Measurements from ENCODE around the gene LIMS2. TPM values are rescaled to one million over a fixed set of nuclear protein-coding genes. Genes with fewer than 3 reads are reported as not detected.

The LIMS2 gene
- total RNA-seq, 1 donor from 2014 or later = 44.2 TPM

- no peak overlapping the region for H3K27ac ChIP-seq
- TF ChIP-seq POLR2A (IDR thresholded peaks at IDR 0.05) (no peak), POLR2AphosphoS5 (IDR thresholded peaks at IDR 0.05; ENCODE audit: insufficient read depth in 1 of 2, low read depth in 1 of 2) (no peak)
- TF ChIP-seq, protein P1, sequence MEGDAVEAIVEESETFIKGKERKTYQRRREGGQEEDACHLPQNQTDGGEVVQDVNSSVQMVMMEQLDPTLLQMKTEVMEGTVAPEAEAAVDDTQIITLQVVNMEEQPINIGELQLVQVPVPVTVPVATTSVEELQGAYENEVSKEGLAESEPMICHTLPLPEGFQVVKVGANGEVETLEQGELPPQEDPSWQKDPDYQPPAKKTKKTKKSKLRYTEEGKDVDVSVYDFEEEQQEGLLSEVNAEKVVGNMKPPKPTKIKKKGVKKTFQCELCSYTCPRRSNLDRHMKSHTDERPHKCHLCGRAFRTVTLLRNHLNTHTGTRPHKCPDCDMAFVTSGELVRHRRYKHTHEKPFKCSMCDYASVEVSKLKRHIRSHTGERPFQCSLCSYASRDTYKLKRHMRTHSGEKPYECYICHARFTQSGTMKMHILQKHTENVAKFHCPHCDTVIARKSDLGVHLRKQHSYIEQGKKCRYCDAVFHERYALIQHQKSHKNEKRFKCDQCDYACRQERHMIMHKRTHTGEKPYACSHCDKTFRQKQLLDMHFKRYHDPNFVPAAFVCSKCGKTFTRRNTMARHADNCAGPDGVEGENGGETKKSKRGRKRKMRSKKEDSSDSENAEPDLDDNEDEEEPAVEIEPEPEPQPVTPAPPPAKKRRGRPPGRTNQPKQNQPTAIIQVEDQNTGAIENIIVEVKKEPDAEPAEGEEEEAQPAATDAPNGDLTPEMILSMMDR (IDR thresholded peaks at IDR 0.05) = no peak
Measured at GRCh38 chr2:127635380-127636237, 39.7 kb downstream of the LIMS2 start.

DNA sequence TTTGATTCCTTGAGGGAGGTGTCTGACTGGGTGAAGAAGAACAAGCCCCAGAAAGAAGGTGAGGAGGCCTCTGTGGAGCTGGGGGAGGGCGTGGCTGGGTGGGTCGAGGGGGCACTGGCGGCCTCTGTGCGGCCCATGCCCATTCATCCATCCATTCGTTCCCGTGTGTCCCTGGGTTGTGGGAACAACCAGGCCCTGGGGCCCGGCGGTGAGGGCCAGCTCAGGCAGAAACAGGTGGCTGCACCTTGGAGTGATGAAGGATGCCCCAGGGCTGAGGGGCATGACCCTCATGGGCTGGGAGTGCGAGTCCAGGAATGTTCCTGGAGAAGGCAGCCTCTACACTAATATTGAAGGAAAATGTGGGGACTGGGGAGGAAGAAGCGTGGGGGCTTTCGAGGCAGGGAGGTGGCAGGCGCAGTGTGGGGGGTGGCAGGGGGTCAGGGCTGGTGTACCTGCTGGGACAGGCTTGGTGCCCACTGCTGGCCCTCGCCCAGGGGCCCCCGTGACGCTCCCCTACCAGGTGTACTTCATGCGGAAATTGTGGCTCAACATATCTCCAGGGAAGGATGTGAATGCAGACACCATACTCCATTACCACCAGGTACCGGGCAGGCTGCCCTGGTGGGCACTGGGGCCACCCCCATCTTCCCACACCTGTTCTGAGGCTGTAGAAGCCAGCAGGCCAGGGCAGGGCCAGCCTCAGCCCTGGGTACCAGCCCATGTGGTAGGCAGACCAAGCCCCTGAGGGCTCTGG lies 40.5 kb downstream of the LIMS2 start:
- TF ChIP-seq POLR2AphosphoS5 (IDR thresholded peaks at IDR 0.05; ENCODE audit: insufficient read depth in 1 of 2, low read depth in 1 of 2) = no peak
- TF ChIP-seq POLR2A (IDR thresholded peaks at IDR 0.05) = no peak
- TF ChIP-seq, protein P1 (IDR thresholded peaks at IDR 0.05) = no peak
- Histone ChIP-seq H3K36me3 (no peaks in the 10 kb centered on the region), H3K27me3 (no peaks in the 10 kb centered on the region), H3K4me3 (no peak overlapping the region), H3K9me3 (no peaks in the 10 kb centered on the region), H3K27ac (no peak overlapping the region), H3K4me1 (peaks cover 32% of the 10 kb centered on the region)
- intact Hi-C loops (cut with DNase I) = no loop called here
- no peak for DNase-seq (ENCODE audit: extremely low spot score in 2 of 2)

More at GRCh38 chr2:127635380-127636237, 39.7 kb downstream of the LIMS2 start:
- intact Hi-C loops (cut with DNase I) = no loop called here
- Histone ChIP-seq H3K9me3 (no peaks in the 10 kb centered on the region), H3K4me1 (peaks cover 32% of the 10 kb centered on the region), H3K27me3 (no peaks in the 10 kb centered on the region), H3K36me3 (no peaks in the 10 kb centered on the region), H3K4me3 (no peak overlapping the region)
- no peak for DNase-seq (ENCODE audit: extremely low spot score in 2 of 2)

DNA sequence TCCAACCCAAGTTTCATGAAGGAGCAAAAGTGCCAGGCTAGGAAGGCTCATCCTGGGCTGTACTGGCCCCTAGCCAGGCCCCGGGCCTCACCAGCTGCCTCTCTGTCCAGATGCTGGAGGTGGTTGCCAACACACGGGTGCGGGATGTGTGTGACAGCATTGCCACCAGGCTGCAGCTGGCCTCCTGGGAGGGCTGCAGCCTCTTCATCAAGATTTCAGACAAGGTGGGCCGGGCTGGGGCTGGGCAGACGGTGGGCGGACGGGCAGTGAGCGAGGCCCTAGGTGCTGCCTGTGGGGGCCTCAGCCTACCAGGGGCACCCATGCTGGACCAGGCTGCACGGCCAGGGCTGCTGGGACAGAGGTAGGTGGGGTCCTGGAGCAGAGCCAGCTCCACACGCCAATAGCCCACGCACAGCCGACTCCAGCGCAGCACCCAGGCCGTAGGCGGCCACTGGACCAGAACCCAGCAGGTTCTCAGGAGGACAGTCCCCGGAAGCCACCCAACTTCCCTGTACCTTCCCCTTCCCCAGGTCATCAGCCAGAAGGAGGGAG lies 41.2 kb downstream of the LIMS2 start:
- H3K9me3 ChIP-seq = no peaks in the 10 kb centered on the region
- intact Hi-C loops (cut with DNase I) = no loop called here
- no peak overlapping the region for H3K4me3 ChIP-seq
- peaks cover 32% of the 10 kb centered on the region for H3K4me1 ChIP-seq
- no peak for TF ChIP-seq POLR2AphosphoS5 (IDR thresholded peaks at IDR 0.05; ENCODE audit: insufficient read depth in 1 of 2, low read depth in 1 of 2)
- TF ChIP-seq, protein P1 (IDR thresholded peaks at IDR 0.05) = no peak
- H3K27me3 ChIP-seq = no peaks in the 10 kb centered on the region
- H3K36me3 ChIP-seq = no peaks in the 10 kb centered on the region
- DNase-seq (ENCODE audit: extremely low spot score in 2 of 2) = no peak
- no peak overlapping the region for H3K27ac ChIP-seq

- no peak for DNase-seq (ENCODE audit: extremely low spot score in 2 of 2)
- peaks cover 31% of the 10 kb centered on the region for H3K4me1 ChIP-seq
- TF ChIP-seq POLR2A (IDR thresholded peaks at IDR 0.05) = no peak
- no peaks in the 10 kb centered on the region for H3K36me3 ChIP-seq
- no peaks in the 10 kb centered on the region for H3K27me3 ChIP-seq
- H3K4me3 ChIP-seq = no peak overlapping the region
- no peak overlapping the region for H3K27ac ChIP-seq
- H3K9me3 ChIP-seq = no peaks in the 10 kb centered on the region
- intact Hi-C loops (cut with DNase I) = no loop called here
Measured at GRCh38 chr2:127633556-127634065, 41.7 kb downstream of the LIMS2 start.

- peaks cover 24% of the 10 kb centered on the region for H3K4me1 ChIP-seq
- no peak for DNase-seq (ENCODE audit: extremely low spot score in 2 of 2)
- TF ChIP-seq, protein P1 (IDR thresholded peaks at IDR 0.05) = no peak
- TF ChIP-seq POLR2AphosphoS5 (IDR thresholded peaks at IDR 0.05; ENCODE audit: insufficient read depth in 1 of 2, low read depth in 1 of 2) = no peak
- TF ChIP-seq POLR2A (IDR thresholded peaks at IDR 0.05) = no peak
Measured at GRCh38 chr2:127632592-127633489, 42.5 kb downstream of the LIMS2 start.

More at GRCh38 chr2:127632592-127633489, 42.5 kb downstream of the LIMS2 start:
- intact Hi-C loops (cut with DNase I) = no loop called here
- no peaks in the 10 kb centered on the region for H3K9me3 ChIP-seq
- no peak overlapping the region for H3K27ac ChIP-seq
- no peak overlapping the region for H3K4me3 ChIP-seq
- no peaks in the 10 kb centered on the region for H3K27me3 ChIP-seq
- H3K36me3 ChIP-seq = no peaks in the 10 kb centered on the region
